Activated CD4-positive, CD25-positive, alpha-beta regulatory T cell treated with anti-CD3 and anti-CD28 coated beads, Interleukin-2, amount 50 U/mL, for 72 hours (primary cell): Measurements from ENCODE around the gene AGR2.

Experiments used
- DNase-seq: peaks from one replicate; pipeline ENCODE4 v3.0.0; 2021

Gene AGR2

DNA sequence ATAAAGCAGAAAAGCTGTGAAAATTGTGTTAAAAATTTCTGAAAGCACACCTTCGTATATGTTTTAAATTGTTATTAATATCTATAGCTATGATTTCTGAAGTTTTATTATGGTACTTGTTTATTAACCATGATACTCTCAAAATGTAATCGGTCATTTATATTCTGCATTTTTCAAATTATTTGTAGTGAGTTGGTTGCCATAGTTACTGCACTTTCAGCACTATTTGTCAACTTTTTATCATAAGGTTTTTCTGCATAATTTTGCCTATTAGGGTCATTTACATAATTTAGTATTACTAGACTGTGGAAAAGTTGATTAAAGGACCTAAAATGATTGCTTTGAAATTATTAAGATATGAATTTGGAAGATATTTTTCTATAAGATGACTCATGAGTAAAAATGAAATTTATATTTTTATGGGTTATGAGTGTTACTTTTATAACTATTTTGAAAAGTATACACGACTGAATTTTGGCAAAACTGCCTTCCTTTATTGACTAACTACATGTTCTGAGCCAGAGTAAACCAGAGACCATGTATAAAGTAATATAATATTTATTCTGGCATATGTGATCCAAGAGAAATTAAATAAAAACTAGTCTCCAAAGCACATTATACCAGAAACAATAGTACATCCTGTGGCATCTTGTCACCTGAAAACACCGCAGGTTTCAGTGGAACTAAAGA is 7.9 kb upstream of the AGR2 start:
- DNase-seq = no peak

DNA sequence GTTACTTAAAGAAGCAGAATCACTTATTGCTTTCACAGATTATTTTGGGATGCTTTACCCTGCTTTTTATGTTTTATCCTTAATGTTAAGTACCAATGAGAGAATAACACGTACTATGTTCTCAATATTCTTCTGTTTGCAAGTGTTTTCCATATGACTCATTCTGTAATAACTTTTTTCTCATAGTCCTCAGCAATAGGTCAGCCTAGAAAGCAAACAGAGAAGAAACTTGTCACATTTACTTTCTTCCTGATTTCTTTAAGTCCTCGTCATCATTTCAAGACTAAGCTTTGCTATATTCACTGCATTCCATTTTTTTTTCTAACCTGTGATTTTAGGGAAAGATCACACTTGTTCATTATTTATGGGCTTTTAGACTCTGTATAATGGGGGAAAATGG is 6.8 kb upstream of the AGR2 start:
- no peak for DNase-seq

DNA sequence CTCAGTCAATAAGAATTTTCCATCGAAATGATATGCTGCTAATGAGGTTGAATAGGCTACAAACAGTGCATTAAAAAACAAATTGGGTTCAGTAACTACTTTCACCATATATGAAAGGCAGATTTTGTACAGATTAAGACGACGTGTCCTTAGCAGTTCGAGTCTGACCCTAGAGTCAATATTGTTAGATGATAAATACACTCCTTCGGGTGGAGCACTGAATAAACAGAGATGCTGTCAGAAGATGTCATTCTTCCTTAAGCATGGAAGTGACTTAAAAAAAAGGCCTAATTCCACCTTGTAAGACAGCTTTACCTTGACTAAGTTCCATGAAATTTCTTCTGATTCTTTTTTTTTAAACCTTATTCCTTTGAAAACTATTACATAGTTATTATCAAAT is 5.8 kb upstream of the AGR2 start:
- DNase-seq = no peak

DNA sequence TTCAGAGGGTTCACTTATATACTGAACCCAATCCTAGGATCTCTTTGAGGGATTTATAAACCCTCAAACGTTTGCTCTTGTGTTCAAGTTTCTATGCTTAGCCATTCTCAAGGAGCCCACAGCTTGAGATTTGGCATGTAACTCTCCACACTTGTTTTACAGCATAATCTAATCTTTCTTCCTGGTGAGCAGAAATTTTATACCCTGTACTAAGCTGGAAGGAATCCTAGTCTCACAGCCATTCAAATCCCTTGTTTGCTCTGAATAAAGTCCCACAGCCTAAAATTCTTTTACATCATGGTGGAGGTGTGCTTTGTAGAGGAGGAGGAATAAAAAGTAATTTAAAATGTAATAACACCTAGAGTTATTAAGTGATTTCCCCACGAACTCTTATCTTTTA is 5.3 kb upstream of the AGR2 start:
- no peak for DNase-seq

DNA sequence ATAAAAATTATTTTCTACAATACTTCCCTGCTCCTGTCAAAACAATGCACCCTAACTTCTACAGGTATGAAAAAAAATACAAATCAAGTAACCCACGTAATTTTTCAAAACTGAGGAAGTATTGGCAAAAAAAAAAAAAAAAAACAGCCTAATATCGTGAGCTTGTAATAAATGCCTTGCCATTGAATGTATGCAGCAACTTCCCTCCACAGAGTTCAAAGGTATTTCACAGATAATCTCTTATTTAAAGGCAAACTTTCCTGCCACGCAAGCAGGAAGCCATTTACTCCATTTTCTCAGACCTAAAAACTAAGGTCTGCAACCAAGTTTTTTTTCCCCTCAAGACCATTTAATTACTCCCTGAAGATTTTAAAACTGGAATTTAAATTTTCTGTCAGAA is 642 bp upstream of the AGR2 start:
- DNase-seq = no peak

DNA sequence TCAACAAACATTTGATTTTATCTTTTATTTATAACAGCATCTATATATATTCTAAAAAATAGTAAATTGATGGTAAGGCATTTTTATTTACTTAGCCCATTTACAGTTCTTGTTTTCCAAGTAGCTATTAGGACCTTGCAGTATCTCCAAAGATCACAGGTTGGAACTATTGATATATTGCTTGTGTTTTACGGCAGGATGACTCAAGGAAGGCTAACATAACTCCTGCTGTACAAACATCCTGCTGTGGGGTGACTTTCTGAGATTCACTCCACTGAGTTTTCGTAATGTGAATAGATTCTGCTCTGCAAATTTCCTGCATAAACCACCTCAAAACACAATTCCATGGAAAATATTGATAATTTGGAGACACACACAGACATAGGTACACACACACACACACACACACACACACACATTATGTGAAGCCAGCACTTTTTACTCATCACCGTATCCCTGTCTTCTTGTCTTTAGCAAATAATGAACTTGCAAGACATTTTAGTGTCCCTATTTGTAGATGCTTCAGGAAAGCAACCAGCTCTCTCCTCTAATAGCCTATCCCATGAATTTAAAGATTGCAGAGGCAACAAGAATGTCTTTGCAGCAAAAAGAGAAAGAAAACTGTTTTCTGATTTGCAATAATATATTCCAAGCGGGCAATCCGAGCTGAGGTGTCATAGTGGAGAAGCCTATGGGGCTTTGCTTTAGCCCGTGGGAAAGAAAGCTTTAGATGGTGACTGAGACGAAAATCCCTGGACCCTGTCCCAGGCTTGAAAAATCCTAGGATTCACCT is 722 bp downstream of the AGR2 start:
- DNase-seq = no peak

DNA sequence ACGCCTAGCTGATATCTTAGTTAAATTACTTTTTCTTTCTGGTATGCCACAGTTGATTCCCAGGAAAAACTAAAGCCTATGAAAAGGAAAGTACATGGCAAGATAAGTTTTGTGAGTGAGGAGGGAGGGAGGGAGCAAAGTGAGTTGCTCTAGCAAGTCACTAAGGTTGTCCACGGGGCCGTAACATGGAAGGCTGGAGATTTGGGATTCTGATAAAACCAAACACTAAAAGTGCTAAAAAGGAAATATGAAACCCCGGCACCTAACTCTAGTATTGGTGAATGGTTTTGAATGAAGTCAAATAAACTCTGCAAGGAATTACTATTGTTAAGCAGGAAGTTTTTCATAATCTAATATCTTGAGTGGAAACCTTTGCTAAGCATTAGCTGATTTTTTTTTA is 1.7 kb downstream of the AGR2 start:
- DNase-seq = no peak

DNA sequence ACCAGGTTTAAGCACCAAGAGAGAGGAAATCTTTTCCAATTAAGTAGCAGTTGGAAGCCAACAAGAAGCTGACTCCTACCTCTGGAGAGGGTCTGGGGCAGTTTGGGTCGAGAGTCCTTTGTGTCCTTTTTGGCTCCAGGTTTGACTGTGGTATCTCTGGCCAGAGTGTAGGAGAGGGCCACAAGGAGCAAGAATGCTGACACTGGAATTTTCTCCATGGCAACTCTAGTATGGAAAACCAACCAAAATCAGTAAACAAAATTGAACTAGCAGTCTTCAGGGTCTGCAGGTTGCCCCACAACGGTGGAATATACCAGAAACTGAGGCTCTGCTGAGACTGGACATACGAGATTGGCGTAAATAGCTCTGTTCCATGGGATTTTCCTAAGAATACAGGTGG is 3.2 kb downstream of the AGR2 start:
- DNase-seq = no peak

DNA sequence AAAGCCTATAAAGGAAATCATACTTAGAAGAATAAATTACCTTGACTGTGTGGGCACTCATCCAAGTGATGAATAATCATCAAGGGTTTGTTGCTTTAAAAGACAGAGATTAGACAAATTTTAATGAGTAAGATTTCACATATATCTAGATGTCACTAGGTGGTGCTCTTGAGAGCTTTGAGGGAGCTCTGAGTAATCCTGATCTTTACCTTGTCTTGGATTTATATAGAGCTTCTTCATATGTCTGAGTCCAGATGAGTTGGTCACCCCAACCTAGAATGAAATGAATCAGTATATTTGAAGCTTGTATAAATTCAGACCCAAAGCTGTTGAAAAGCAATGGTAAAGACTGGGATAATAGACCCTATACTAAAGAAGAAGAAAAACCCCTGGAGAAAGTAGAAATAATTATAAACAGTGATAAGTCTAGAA is 3.7 kb downstream of the AGR2 start:
- no peak for DNase-seq

DNA sequence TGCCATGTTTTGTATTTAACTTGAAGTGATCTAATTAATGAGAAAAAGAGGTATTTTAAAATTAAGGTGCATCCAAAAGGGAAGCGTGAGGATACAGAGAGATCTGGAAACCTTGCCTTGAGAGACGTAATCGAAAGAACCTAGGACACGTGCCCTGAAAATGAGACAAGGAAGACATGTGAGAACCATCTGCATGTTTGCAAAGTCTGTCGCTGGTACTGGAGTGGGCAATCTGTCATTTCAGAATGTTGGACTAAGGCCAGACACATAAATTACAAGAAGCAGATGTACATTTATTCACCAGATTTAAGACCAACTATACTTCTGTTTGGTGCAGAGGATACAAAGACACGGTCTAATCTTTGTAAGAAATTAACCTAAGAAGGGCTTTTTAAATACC is 9.2 kb downstream of the AGR2 start:
- no peak for DNase-seq

DNA sequence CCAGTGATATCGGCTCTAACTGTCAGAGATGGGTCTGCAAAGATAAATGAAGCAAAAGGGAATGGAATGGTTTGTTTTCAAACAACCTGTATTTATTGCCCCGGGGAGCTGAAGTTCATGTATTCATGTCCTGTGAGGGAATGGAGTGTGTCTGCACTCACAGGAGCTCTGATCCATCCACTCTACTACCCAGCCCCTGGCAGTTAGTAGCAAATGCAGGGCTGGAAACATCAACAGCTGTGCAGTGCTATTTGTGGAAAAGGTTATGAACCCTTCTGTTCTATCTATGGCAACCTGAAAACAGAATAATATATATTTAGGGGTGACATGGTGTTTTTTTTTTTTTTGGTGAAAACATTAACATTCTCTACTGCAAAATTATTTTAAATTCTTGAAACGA is 9.8 kb downstream of the AGR2 start:
- DNase-seq = no peak

DNA sequence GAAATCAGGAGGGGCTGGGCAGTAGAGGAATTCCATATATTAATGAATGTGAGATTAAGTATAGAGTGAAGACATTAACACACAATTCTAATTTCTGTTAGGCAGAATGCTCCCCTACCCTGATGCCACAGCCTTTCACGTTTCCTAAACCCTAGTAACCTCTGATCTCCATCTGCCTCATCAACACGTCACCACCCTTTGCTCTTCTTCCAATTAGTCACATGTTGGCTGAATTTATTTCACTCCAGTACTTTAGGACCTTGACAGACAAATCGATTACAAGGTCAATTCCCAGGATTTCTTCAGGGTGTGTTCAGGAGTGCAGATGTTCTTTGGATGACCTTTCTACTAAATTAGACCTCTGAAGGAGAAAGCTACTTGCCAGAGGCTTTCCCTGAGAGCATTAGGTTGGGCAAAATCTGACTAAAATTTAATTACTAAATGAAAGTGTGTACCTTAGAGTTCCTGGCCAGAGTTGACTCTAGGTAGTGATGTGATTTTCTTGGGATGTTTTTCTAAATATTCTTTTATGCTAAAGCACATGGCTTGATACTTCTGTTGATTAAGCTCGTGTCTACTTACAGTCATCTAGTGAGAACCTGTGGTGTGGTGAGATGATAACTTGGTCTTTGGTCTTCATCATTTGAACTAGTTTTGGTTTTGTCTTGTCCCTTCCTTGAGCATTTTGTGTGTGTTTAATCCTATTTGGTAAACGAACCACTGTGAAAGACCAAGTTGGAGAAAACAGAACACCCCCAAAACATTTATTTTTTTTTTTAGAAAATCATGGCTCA is 12.7 kb downstream of the AGR2 start:
- no peak for DNase-seq

DNA sequence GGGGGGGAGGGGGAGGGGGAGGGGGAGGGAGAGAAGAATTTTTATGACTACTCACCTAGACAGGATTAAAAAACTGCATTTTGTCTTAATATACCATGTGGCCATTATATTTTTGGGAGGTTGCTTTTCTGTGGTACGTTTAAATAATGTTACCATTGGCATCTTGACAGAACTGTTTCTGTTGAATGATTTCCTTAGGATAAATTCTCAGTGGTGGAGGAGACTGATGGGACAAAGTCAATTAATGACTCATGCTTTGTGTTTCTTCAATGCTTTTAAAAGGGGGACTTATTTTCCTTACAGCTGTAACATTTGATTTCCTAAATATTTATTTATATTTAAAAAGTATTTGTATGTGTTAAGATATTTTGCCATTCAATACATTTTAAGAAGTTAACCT is 13.7 kb downstream of the AGR2 start:
- DNase-seq = no peak

DNA sequence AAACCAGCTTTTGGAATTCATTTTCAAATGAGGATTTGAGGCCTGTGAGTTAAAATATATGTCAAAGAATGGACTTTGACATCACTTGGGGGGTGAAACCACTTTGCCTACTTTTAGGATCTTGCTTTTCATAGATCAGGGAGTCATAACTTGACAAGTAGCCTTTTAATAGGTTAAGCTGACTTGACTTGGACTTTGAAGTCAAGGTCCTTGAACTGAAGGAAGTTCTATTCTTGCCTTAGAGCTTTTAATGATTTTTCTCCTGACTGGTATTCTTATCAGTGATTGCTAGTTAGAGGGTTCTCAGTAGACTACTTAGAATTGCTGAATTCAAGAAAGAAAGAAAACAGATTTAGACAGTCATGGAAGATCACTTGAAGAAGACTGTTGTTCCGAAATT is 17.7 kb downstream of the AGR2 start:
- no peak for DNase-seq

DNA sequence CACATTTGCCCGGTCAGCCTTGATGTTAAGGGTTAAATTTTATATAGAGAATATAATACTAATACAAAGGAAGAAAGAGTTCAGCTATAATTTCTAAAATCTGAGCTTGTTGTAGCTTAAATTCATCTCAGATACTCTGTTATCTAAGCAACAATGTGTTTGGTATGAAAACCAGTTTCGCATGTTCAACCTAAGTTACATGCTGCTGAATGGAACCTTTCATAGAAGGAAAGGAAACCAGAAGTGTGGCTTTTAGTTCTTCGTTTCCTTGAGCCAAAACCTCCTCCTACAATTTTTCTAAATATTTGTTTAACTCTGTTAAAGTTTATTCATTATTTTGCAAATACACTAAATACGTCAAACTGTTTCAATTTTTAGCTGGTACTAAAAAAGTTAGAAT is 18.5 kb downstream of the AGR2 start:
- DNase-seq = no peak

DNA sequence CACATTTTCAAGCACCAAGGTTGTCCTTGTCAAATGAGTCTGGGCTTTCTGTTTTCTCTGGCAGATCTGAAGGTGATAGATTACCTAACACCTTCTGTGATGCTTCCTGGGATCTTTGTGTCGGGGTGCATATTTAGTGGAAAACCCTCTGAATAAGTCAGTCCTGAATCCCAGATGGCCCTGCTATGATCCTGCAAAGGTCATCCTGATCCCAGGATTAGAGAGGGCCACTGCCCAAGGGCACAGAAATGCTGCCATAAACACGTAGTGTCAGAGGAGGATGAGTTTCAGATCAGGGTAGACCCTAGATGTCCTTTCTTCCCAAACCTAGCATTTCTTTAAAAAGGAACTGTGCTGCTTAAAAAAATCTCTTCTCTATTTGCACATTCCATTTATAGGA is 19.0 kb downstream of the AGR2 start:
- DNase-seq = no peak

DNA sequence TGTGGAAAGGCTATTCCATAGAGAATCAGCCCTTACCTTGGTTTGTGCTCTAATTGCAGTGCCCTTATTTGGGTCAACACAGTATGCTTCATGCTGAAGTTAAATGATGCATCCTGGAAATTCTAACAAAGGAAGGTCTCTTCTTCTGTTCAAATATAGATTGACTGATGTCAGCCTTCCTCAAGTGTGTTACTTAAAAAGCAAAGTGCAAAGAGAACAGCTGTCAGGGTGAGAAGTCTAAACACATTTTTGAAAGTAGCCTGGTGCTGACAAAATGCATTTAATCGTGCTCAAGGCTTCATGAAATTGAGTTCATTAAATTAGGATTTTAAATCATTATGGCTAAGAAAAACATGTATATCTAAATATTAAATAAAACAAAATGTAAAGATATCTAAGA is 19.5 kb downstream of the AGR2 start:
- no peak for DNase-seq

DNA sequence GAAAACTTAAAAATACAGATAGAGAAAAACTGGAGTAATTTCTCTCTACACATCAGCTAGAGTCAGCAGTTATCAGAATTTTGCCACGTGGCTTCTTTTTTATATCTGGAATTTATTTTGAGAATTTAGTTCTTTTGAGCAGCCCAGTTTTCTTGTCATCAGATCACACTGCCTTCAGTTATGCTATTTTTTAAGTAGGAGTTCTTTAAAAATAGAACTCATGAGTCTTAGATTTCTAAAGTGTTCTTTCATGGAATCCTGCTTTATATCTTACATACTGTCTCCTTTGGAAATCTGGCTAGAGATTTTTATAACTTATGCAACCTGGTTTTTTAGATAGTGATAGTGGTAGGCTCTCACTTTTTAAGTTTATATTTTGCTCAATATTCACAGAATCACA is 24.2 kb downstream of the AGR2 start:
- DNase-seq = no peak

DNA sequence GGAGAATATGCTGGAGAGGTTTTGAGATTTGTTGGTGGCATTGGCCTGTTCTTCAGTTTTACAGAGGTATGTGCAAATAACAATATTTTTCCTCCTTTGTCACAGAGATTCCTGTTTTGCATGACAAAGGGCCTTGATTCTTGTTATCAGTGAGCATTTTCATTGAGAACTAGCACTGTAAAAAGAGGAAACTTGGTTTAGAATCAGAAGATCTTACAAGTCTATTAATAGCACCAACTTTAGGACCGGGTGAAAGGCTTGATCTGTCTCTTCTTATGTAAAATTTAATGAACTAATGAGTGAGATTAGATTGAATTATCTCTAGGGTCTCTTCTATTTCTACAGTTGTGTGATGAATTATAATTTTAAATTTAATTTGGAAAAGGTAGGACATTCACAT is 25.7 kb downstream of the AGR2 start:
- DNase-seq = no peak

DNA sequence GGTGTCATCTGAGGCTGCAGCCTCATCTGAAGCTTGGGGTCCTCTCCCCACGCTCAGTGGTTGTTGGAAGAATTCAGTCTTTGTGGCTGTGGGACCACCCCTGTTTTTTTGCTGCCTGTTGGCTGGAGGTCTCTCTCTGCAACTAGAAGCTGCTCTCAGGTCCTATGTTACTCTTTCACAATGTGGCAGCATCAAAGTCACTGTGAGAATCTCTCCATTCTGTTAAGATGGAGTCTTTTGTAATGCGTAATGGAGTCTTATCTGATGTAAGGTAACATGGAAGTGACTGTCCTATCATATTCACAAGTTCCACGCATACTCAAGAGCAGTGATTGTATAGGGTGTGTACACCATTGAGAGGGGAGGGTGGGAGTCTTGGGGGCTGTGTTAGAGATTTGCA is 26.3 kb downstream of the AGR2 start:
- no peak for DNase-seq

DNA sequence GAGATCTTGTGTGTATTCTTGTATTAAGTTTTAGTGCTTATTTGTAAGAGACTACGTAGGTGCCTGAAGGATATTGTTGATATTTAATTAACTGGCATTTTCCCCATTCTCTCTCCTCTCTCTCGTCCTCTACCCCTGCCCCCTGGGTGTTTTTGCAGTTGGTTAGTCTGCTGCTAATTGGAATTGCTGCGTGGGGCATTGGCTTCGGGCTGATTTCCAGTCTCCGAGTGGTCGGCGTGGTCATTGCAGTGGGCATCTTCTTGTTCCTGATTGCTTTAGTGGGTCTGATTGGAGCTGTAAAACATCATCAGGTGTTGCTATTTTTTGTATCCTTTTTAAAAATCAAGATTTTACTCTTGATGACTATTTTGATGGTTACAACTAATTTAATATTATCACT is 28.7 kb downstream of the AGR2 start:
- DNase-seq = no peak

DNA sequence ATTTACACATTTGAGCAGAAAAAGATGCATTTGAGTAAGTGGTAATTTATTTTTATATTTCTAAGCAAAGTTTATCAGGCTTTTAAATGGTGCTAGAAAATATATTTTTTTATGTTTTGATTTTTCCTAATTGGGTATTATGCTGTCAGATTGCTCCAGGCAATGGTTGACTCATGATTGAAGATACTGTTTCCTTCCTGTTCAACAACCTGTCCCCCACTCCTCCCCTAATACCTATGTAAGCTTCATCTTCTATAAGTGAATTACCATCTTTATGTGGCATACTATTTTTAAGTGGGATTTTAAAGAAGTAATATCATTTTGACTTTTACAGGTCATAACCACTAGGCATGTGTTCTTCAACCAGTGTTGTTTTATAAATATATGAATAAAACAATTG is 29.8 kb downstream of the AGR2 start:
- DNase-seq = no peak

DNA sequence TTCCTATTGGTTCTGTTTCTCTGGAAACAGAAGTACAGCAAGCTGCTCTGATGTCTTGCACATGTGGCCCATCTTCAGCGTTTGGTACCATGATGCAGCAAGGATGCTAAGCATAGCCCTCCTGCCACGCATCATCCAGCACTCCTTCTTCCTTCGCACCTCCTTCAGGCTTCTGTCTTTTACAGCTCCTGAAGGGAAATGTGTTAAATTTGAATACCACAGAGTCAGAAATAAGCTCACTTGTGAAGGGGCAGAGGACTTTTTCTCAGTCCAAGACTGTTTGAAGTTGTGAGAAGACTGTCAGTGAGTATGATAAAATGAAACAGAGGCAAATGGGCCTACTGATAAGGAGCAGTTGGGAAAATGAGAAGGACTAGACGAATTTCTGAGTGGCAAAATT is 30.5 kb downstream of the AGR2 start:
- no peak for DNase-seq

DNA sequence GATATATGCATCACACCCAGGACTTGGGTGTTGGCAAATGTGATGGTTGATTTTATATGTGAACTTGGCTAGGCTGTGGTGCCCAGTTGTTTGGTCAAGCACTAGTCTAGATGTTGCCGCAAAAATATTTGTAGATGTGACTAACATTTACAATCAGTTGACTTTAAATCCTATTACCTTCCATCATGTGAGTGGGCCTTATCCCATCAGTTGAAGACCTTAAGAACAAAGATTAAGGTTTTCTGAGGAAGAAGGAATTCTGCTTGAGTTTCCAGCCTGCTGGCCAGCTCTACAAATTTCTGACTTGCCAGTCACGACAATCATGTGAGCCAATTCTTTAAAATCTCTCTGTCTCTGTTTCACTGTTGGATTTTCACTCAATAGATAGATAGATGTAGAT is 30.9 kb downstream of the AGR2 start:
- DNase-seq = no peak
